Fibroblast of pulmonary artery (primary cell): ENCODE data around the gene EVA1C.
"Not testable (repeated sequence)": the region's sequence is repeated elsewhere in the genome, so short reads cannot be mapped to it uniquely, and the experiment has no call there.

Source experiments
- DNase-seq: peaks from one replicate; pipeline ENCODE4 v3.0.0-alpha.2; 2010; ENCODE audit warnings: low read depth
- H3K4me3 ChIP-seq: replicated peaks from 2 replicates; pipeline ENCODE4 v1.5.1; 2011; ENCODE audit warnings: low read depth, mild to moderate bottlenecking, control low read depth, low read length, moderate library complexity
- CTCF ChIP-seq: IDR thresholded peaks from 2 replicates; pipeline ENCODE4 v1.5.1; 2011; ENCODE audit warnings: mild to moderate bottlenecking, control low read depth, low read length, inconsistent platforms; ENCODE audit errors: missing control alignments

The EVA1C gene

GRCh38 chr21:32437729-32438128, 25.2 kb downstream of the EVA1C start:
- TF ChIP-seq CTCF = no peak
- H3K4me3 ChIP-seq = no peak overlapping the region
- no peak for DNase-seq

- TF ChIP-seq CTCF = no peak
- peak; percentile 85 for DNase-seq
- H3K4me3 ChIP-seq = no peak overlapping the region
Observed at GRCh38 chr21:32442566-32443318, 30.2 kb downstream of the EVA1C start.

- no peak overlapping the region for H3K4me3 ChIP-seq
- DNase-seq = no peak
- TF ChIP-seq CTCF = no peak
Observed at GRCh38 chr21:32445101-32445500, 32.6 kb downstream of the EVA1C start.

GRCh38 chr21:32446440-32446839, 33.9 kb downstream of the EVA1C start:
- DNase-seq, H3K4me3 ChIP-seq: not testable (repeated sequence)

- TF ChIP-seq CTCF = no peak
- no peak for DNase-seq
- no peak overlapping the region for H3K4me3 ChIP-seq
Observed at GRCh38 chr21:32447224-32447623, 34.7 kb downstream of the EVA1C start.

- H3K4me3 ChIP-seq = no peak overlapping the region
- no peak for TF ChIP-seq CTCF
- peak; percentile 50 for DNase-seq
Observed at GRCh38 chr21:32448803-32449594, 36.5 kb downstream of the EVA1C start.

- peak; percentile 96 for DNase-seq
- H3K4me3 ChIP-seq = not testable (repeated sequence)
Observed at GRCh38 chr21:32450881-32451701, 38.6 kb downstream of the EVA1C start.

GRCh38 chr21:32452191-32452590, 39.7 kb downstream of the EVA1C start:
- not testable (repeated sequence) for H3K4me3 ChIP-seq, DNase-seq
